Measurements from ENCODE around the gene ACTL6B. TPM values are rescaled to one million over a fixed set of nuclear protein-coding genes. Genes with fewer than 3 reads are reported as not detected.

ACTL6B gene
- total RNA-seq, 1 donor: not detected

GRCh38 chr7:100611983-100612729 lies 44.1 kb downstream of the ACTL6B start, which contains the start of gene MOSPD3:
TSS of gene MOSPD3 (plus strand) at chr7:100612540. CDS start at chr7:100612792, 252 bp downstream.
- TF ChIP-seq, protein P1, sequence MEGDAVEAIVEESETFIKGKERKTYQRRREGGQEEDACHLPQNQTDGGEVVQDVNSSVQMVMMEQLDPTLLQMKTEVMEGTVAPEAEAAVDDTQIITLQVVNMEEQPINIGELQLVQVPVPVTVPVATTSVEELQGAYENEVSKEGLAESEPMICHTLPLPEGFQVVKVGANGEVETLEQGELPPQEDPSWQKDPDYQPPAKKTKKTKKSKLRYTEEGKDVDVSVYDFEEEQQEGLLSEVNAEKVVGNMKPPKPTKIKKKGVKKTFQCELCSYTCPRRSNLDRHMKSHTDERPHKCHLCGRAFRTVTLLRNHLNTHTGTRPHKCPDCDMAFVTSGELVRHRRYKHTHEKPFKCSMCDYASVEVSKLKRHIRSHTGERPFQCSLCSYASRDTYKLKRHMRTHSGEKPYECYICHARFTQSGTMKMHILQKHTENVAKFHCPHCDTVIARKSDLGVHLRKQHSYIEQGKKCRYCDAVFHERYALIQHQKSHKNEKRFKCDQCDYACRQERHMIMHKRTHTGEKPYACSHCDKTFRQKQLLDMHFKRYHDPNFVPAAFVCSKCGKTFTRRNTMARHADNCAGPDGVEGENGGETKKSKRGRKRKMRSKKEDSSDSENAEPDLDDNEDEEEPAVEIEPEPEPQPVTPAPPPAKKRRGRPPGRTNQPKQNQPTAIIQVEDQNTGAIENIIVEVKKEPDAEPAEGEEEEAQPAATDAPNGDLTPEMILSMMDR (IDR thresholded peaks at IDR 0.05; ENCODE audit: insufficient read depth, low read depth, low read length): no peak
- peak; percentile 99 for DNase-seq (ENCODE audit: low read depth)
- H3K4me3 ChIP-seq (ENCODE audit: low read depth, low read length): peak within 1 kb of the TSS; percentile 86

- no peak overlapping the region for H3K4me3 ChIP-seq (ENCODE audit: low read depth, low read length)
- TF ChIP-seq, protein P1 (IDR thresholded peaks at IDR 0.05; ENCODE audit: insufficient read depth, low read depth, low read length): no peak
- DNase-seq (ENCODE audit: low read depth): no peak
Observed at GRCh38 chr7:100609958-100610357, 46.3 kb downstream of the ACTL6B start.

DNA sequence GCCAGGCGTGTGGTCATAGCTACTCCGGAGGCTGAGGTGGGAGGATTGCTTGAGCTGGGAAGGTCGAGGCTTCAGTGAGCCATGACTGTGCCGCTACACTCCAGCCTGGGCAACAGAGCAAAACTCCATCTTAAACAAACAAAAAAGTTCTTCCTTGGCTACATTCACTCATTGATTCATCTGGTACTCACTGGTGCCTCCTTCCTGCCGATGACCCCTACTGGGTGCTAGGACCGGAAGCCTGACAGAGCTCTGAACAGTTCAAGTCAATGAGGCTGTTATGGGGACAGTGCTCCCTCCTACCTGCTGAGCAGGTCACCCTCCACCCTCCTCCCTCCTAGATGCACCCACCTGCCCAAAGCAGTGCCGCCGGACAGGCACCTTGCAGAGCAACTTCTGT lies 49.1 kb downstream of the ACTL6B start:
- DNase-seq (ENCODE audit: low read depth): no peak
- TF ChIP-seq, protein P1 (IDR thresholded peaks at IDR 0.05; ENCODE audit: insufficient read depth, low read depth, low read length): no peak
- H3K4me3 ChIP-seq (ENCODE audit: low read depth, low read length): no peak overlapping the region

- no peak overlapping the region for H3K4me3 ChIP-seq (ENCODE audit: low read depth, low read length)
- no peak for DNase-seq (ENCODE audit: low read depth)
- TF ChIP-seq, protein P1 (IDR thresholded peaks at IDR 0.05; ENCODE audit: insufficient read depth, low read depth, low read length): no peak
Observed at GRCh38 chr7:100606313-100606712, 49.9 kb downstream of the ACTL6B start.

DNA sequence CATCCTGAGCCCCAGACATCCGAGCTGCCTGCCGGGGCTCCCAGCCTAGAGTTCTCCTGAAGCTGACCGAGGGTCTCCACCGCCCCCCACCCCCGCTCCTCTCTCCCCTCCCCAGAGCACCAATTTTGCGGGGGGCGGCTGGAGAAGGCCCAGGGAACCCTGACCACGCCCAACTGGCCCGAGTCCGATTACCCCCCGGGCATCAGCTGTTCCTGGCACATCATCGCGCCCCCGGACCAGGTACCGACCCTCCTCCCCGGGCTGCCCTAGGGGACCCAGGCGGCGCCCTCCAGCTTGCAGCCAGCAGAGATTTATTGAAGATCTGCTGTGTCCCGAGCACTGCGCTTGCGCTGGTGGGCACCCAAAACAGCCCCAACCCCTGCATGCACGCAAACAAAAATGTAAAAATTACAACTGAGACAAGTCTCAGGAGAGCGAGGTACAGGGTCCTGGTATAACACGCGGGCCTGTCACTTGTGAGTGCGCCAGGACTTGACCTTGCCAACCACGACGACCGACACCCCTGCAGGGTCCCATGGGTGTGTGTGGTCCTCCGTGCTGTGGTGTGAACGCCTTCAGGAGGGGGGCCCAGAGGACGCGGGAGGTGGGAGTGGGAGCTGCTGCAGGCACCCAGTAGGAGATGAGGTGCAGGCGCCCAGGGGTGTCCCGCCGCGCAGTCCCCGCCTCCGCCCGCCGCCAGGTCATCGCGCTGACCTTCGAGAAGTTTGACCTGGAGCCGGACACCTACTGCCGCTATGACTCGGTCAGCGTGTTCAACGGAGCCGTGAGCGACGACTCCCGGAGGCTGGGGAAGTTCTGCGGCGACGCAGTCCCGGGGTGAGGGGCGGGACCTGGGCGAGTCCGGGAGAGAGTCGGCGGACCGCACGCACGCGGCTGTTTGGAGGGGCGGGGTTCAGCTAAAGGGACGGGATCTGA lies 51.0 kb downstream of the ACTL6B start:
- DNase-seq (ENCODE audit: low read depth): no peak
- TF ChIP-seq, protein P1 (IDR thresholded peaks at IDR 0.05; ENCODE audit: insufficient read depth, low read depth, low read length): no peak
- peak overlapping the region; percentile 92 for H3K4me3 ChIP-seq (ENCODE audit: low read depth, low read length)

GRCh38 chr7:100604028-100604975 lies 51.9 kb downstream of the ACTL6B start:
- peak overlapping the region; percentile 92 for H3K4me3 ChIP-seq (ENCODE audit: low read depth, low read length)
- TF ChIP-seq, protein P1 (IDR thresholded peaks at IDR 0.05; ENCODE audit: insufficient read depth, low read depth, low read length): peak; percentile 32
- peak; percentile 51 for DNase-seq (ENCODE audit: low read depth)
